ENCODE measurements around the gene ZGPAT. TPM values are rescaled to one million over a fixed set of nuclear protein-coding genes. Genes with fewer than 3 reads are reported as not detected.

Gene ZGPAT
- total and polyA plus RNA-seq, 2 of the 13 experiments (the other 11 are each of a cell fraction or from before 2014, with no cell fraction given): 23.0 to 41.9 TPM

GRCh38 chr20:63781181-63781580 is 73.3 kb downstream of the ZGPAT start:
- Histone ChIP-seq H3K79me2 (ENCODE audit: insufficient read depth, low read length) (no peaks in the 10 kb centered on the region), H3K27ac (ENCODE audit: extremely low read length, insufficient read depth, low read length) (no peak overlapping the region), H3K4me1 (ENCODE audit: insufficient read depth, low read length) (peaks cover 22% of the 10 kb centered on the region), H2AFZ (ENCODE audit: low read length) (no peak overlapping the region), H3K4me3 (replicated peaks in 1 of 3; ENCODE audit: insufficient read depth in 1 of 3, low read depth in 2 of 3, low read length in 3 of 3) (no peak overlapping the region), H3K4me2 (ENCODE audit: low read depth, low read length) (no peak overlapping the region), H3K9me3 (ENCODE audit: low read length) (no peaks in the 10 kb centered on the region), H3K27me3 (ENCODE audit: control insufficient read depth in 1 of 2, insufficient read depth in 2 of 2, low read length in 2 of 2) (no peaks in the 10 kb centered on the region), H4K20me1 (ENCODE audit: insufficient read depth, low read length) (no peaks in the 10 kb centered on the region), H3K36me3 (replicated peaks in 1 of 2; ENCODE audit: control insufficient read depth in 1 of 2, insufficient read depth in 2 of 2, low read length in 2 of 2) (no peaks in the 10 kb centered on the region), H3K9ac (ENCODE audit: insufficient read depth, low read depth, low read length) (no peak overlapping the region)
- DNase-seq (ENCODE audit: low spot score) (no peak), ATAC-seq (no peak), FAIRE-seq (no peak)
- ChIA-PET POLR2A (interaction anchor here (0.6 kb wide), 1 partner anchor 181 kb away, joined by 3 read pairs; no protein-coding TSS in a partner anchor), CTCF (ENCODE audit: low intra/inter-chr PET ratio, low total read pairs) (interaction anchor here (1.7 kb wide), 1 partner anchor 74 kb away, joined by 12 read pairs; no protein-coding TSS in a partner anchor)
- no TSS peak for BruUV-seq (replicated peaks)
- intact Hi-C loops (cut with micrococcal nuclease; ENCODE audit: unreplicated experiment): no loop called here
- 92% methylated on average over 14 of the region's 14 CpGs for WGBS (ENCODE audit: low lambda C conversion rate)
- TF ChIP-seq FOXA1 (IDR thresholded peaks at IDR 0.05): no peak
- no peak for TF ChIP-seq FOXA1 (CRISPR knock-in tag; IDR thresholded peaks at IDR 0.05)
- 0 out of 2 replicates have a peak, but pooled peaks have one; percentile 3 for TF ChIP-seq ZFY (CRISPR knock-in tag; IDR thresholded peaks at IDR 0.05)
- in situ Hi-C loops (cut with HindIII; ENCODE audit: extremely low pct_ligation_motif_present, low pct_unique_long_range_greater_than_20kb): loop anchor here (10.0 kb wide), 1 partner anchor 76 kb away; the partner anchor contains the start of genes ARFRP1 and ZGPAT

GRCh38 chr20:63782051-63782471 is 74.2 kb downstream of the ZGPAT start:
- FAIRE-seq: no peak
- ChIA-PET POLR2A (interaction anchor here (0.6 kb wide), 1 partner anchor 182 kb away, joined by 3 read pairs; no protein-coding TSS in a partner anchor), CTCF (ENCODE audit: low intra/inter-chr PET ratio, low total read pairs) (interaction anchor here (1.7 kb wide), 1 partner anchor 75 kb away, joined by 12 read pairs; no protein-coding TSS in a partner anchor)
- Histone ChIP-seq H3K4me1 (ENCODE audit: insufficient read depth, low read length) (peaks cover 21% of the 10 kb centered on the region), H3K36me3 (replicated peaks in 1 of 2; ENCODE audit: control insufficient read depth in 1 of 2, insufficient read depth in 2 of 2, low read length in 2 of 2) (no peaks in the 10 kb centered on the region), H3K4me3 (replicated peaks in 1 of 3; ENCODE audit: insufficient read depth in 1 of 3, low read depth in 2 of 3, low read length in 3 of 3) (peak overlapping the region in 1 of 3 experiments; percentile 25; a peak in 1 of 6 replicates), H3K27ac (ENCODE audit: extremely low read length, insufficient read depth, low read length) (no peak overlapping the region), H3K79me2 (ENCODE audit: insufficient read depth, low read length) (no peaks in the 10 kb centered on the region), H3K9ac (ENCODE audit: insufficient read depth, low read depth, low read length) (no peak overlapping the region), H3K27me3 (ENCODE audit: control insufficient read depth in 1 of 2, insufficient read depth in 2 of 2, low read length in 2 of 2) (no peaks in the 10 kb centered on the region), H2AFZ (ENCODE audit: low read length) (no peak overlapping the region), H3K4me2 (ENCODE audit: low read depth, low read length) (peak overlapping the region; percentile 25), H4K20me1 (ENCODE audit: insufficient read depth, low read length) (no peaks in the 10 kb centered on the region), H3K9me3 (ENCODE audit: low read length) (no peaks in the 10 kb centered on the region)
- WGBS (ENCODE audit: low lambda C conversion rate): 43% methylated on average over 17 of the region's 18 CpGs
- peak; percentile 84 for ATAC-seq
- in situ Hi-C loops (cut with HindIII; ENCODE audit: extremely low pct_ligation_motif_present, low pct_unique_long_range_greater_than_20kb): loop anchor here (10.0 kb wide), 1 partner anchor 77 kb away; the partner anchor contains the start of genes ARFRP1 and ZGPAT
- intact Hi-C loops (cut with micrococcal nuclease; ENCODE audit: unreplicated experiment): loop anchor here (1.0 to 2.0 kb wide), 2 partner anchors 41 to 75 kb away; partner anchors contain the start of gene ARFRP1
- no TSS peak for BruUV-seq (replicated peaks)
- peak; percentile 60 for DNase-seq (ENCODE audit: low spot score)
- no peak for TF ChIP-seq FOXK2 (IDR thresholded peaks at IDR 0.05)
- TF ChIP-seq ZNF20 (CRISPR knock-in tag; IDR thresholded peaks at IDR 0.05): no peak
- TF ChIP-seq POLR2AphosphoS5 (IDR thresholded peaks at IDR 0.05; ENCODE audit: low read depth, low read length): no peak
- TF ChIP-seq CBFB (CRISPR knock-in tag; IDR thresholded peaks at IDR 0.05): 0 out of 2 replicates have a peak, but pooled peaks have one; percentile 23
- peak in 1 of 2 experiments; percentile 29; a peak in 1 of 4 replicates for TF ChIP-seq HMGXB4 (CRISPR knock-in tag; IDR thresholded peaks at IDR 0.05; ENCODE audit: borderline replicate concordance in 1 of 2, low read depth in 1 of 2)
- TF ChIP-seq ARID2 (CRISPR knock-in tag; IDR thresholded peaks at IDR 0.05; ENCODE audit: borderline replicate concordance): no peak
- no peak for TF ChIP-seq ZNF740 (CRISPR knock-in tag; IDR thresholded peaks at IDR 0.05)
- no peak for TF ChIP-seq GMEB1 (CRISPR knock-in tag; IDR thresholded peaks at IDR 0.05; ENCODE audit: borderline replicate concordance)
- TF ChIP-seq ZNF362 (CRISPR knock-in tag; IDR thresholded peaks at IDR 0.05; ENCODE audit: borderline replicate concordance): peak; percentile 49; the same call in 1 of the 2 replicates
- no peak for TF ChIP-seq JARID2 (CRISPR knock-in tag; IDR thresholded peaks at IDR 0.05; ENCODE audit: insufficient replicate concordance)
